Panc1 (cell line): ENCODE data around the gene THAP3.

Experiments
- POLR2AphosphoS5 ChIP-seq: IDR thresholded peaks from 2 replicates; pipeline ENCODE4 v1.6.1; 2012; ENCODE audit warnings: mild to moderate bottlenecking, low read depth, low read length, moderate library complexity
- TF ChIP-seq, protein P1 (sequence below): fragments of 450-650 bp; IDR thresholded peaks from 2 replicates; pipeline ENCODE4 v1.5.1; 2017; ENCODE audit warnings: mild to moderate bottlenecking

DNA sequence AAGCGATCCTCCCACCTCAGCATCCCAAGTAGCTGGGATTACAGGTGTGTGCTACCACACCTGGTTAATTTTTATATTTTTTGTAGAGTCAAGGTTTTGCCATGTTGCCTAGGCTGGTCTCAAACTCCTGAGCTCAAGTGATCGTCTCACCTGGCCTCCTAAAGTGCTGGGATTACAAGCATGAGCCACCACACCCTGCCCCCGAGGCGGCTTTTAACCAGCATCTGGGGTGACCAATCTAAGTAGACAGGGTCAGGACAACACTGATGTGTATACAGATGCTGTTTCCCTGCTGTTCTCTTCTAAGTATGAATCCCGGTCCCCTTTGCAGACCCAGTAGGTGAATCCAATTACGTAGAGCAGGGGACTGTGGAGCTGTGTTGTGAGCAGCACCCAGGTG, 23.9 kb downstream of the THAP3 start:
- no peak for TF ChIP-seq POLR2AphosphoS5
- TF ChIP-seq, protein P1, sequence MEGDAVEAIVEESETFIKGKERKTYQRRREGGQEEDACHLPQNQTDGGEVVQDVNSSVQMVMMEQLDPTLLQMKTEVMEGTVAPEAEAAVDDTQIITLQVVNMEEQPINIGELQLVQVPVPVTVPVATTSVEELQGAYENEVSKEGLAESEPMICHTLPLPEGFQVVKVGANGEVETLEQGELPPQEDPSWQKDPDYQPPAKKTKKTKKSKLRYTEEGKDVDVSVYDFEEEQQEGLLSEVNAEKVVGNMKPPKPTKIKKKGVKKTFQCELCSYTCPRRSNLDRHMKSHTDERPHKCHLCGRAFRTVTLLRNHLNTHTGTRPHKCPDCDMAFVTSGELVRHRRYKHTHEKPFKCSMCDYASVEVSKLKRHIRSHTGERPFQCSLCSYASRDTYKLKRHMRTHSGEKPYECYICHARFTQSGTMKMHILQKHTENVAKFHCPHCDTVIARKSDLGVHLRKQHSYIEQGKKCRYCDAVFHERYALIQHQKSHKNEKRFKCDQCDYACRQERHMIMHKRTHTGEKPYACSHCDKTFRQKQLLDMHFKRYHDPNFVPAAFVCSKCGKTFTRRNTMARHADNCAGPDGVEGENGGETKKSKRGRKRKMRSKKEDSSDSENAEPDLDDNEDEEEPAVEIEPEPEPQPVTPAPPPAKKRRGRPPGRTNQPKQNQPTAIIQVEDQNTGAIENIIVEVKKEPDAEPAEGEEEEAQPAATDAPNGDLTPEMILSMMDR: no peak
